Smooth muscle cell (in vitro differentiated cells): ENCODE data around the gene TRIM27. TPM values are rescaled to one million over a fixed set of nuclear protein-coding genes. Genes with fewer than 3 reads are reported as not detected.

Experiments
- DNase-seq: peaks from one replicate; lab custom pipeline; 2025; ENCODE audit not compliant: unreplicated experiment; lab: John Stamatoyannopoulos, UW
- H2AFZ ChIP-seq: fragments of 200-600 bp; sonication (generic); 2 replicates; pipeline ENCODE4 v1.6.0; 2016; ENCODE audit warnings: antibody characterized with exemption, low read depth, mild to moderate bottlenecking
- H3F3A ChIP-seq: fragments of 200-600 bp; sonication (generic); 2 replicates; pipeline ENCODE4 v1.6.0; 2017; ENCODE audit warnings: antibody characterized with exemption, low read depth
- H3K27ac ChIP-seq: fragments of 200-600 bp; sonication (generic); 2 replicates; pipeline ENCODE4 v1.5.1; 2016; ENCODE audit warnings: low read depth, mild to moderate bottlenecking
- H3K27me3 ChIP-seq: fragments of 200-600 bp; sonication (generic); 2 replicates; pipeline ENCODE4 v1.6.1; 2016; ENCODE audit warnings: low read depth, mild to moderate bottlenecking
- H3K36me3 ChIP-seq: fragments of 200-600 bp; sonication (generic); 2 replicates; pipeline ENCODE4 v1.5.1; 2016; ENCODE audit warnings: low read depth
- H3K4me1 ChIP-seq: fragments of 200-600 bp; sonication (generic); 2 replicates; pipeline ENCODE4 v1.5.1; 2016; ENCODE audit warnings: low read depth
- H3K4me2 ChIP-seq: fragments of 200-600 bp; sonication (generic); 2 replicates; pipeline ENCODE4 v1.6.0; 2016; ENCODE audit warnings: mild to moderate bottlenecking
- H3K4me3 ChIP-seq: fragments of 200-600 bp; sonication (generic); 2 replicates; pipeline ENCODE4 v1.5.1; 2016; ENCODE audit warnings: mild to moderate bottlenecking
- H3K79me2 ChIP-seq: fragments of 200-600 bp; sonication (generic); 2 replicates; pipeline ENCODE4 v1.6.0; 2016; ENCODE audit warnings: low read depth, mild to moderate bottlenecking
- H3K9ac ChIP-seq: fragments of 200-600 bp; sonication (generic); 2 replicates; pipeline ENCODE4 v1.6.0; 2016; ENCODE audit warnings: low read depth
- H3K9me3 ChIP-seq: fragments of 200-600 bp; sonication (generic); replicated peaks from 2 replicates; pipeline ENCODE4 v1.5.1; 2016; ENCODE audit warnings: low read depth
- H4K20me1 ChIP-seq: fragments of 200-600 bp; sonication (generic); 2 replicates; pipeline ENCODE4 v1.6.0; 2016; ENCODE audit warnings: low read depth
- CTCF ChIP-seq: fragments of 200-600 bp; sonication (generic); IDR thresholded peaks from 2 replicates; pipeline ENCODE4 v1.5.1; 2017; ENCODE audit warnings: borderline replicate concordance, mild to moderate bottlenecking, antibody characterized with exemption; ENCODE audit not compliant: insufficient read depth, poor library complexity, severe bottlenecking
- WGBS: methylation state at CpG from one replicate; pipeline ENCODE4 v1.1.7; 2016; ENCODE audit warnings: low lambda C conversion rate; 5-methylcytosine and 5-hydroxymethylcytosine counted together
- polyA plus RNA-seq: library from polyadenylated mRNA; unstranded; fragments of >200 nt; fragmentation: Nextera tagmentation; extraction: Ambion mirVana; gene quantifications from 2 replicates; pipeline ENCODE4 v1.2.1, GENCODE V29; 2016
- total RNA-seq: library from RNA; depleted of rRNA; stranded (reverse); fragments of >200 nt; gene quantifications from 2 replicates; pipeline ENCODE4 v1.2.3, GENCODE V29; 2014

Gene TRIM27
- total and polyA plus RNA-seq, 2 experiments from 2014 or later = 62.0 to 63.8 TPM

GRCh38 chr6:28897369-28897745 is 26.4 kb downstream of the TRIM27 start:
- H3K4me3 ChIP-seq = peak overlapping the region; percentile 87
- 64% methylated on average over 1 of the region's 1 CpG for WGBS
- H3K9ac ChIP-seq = peak overlapping the region; percentile 99
- no peak for TF ChIP-seq CTCF
- H3K4me2 ChIP-seq = peak overlapping the region; percentile 93
- H3K36me3 ChIP-seq = no peaks in the 10 kb centered on the region
- no peak for DNase-seq
- no peaks in the 10 kb centered on the region for H4K20me1 ChIP-seq
- H3K27ac ChIP-seq = peak overlapping the region; percentile 100
- peaks cover 9% of the 10 kb centered on the region for H3K4me1 ChIP-seq
- H3F3A ChIP-seq = peaks cover 24% of the 10 kb centered on the region
- H2AFZ ChIP-seq = peak overlapping the region; percentile 85
- no peaks in the 10 kb centered on the region for H3K79me2 ChIP-seq
- no peaks in the 10 kb centered on the region for H3K27me3 ChIP-seq
- no peaks in the 10 kb centered on the region for H3K9me3 ChIP-seq

GRCh38 chr6:28896505-28897368 is 27.0 kb downstream of the TRIM27 start:
- Histone ChIP-seq H3K9ac (peak overlapping the region; percentile 99), H3K79me2 (no peaks in the 10 kb centered on the region), H3K4me3 (peak overlapping the region; percentile 87), H3K9me3 (no peaks in the 10 kb centered on the region), H3K27me3 (no peaks in the 10 kb centered on the region), H3F3A (peaks cover 20% of the 10 kb centered on the region), H3K4me2 (peak overlapping the region; percentile 93), H3K36me3 (no peaks in the 10 kb centered on the region), H3K4me1 (peaks cover 9% of the 10 kb centered on the region), H2AFZ (peak overlapping the region; percentile 85), H3K27ac (peak overlapping the region; percentile 100), H4K20me1 (no peaks in the 10 kb centered on the region)
- TF ChIP-seq CTCF = peak; percentile 19
- DNase-seq = peak; percentile 29
- under 1% methylated on average over 41 of the region's 41 CpGs for WGBS

GRCh38 chr6:28895131-28895812 is 28.5 kb downstream of the TRIM27 start:
- peak overlapping the region; percentile 87 for H3K4me3 ChIP-seq
- TF ChIP-seq CTCF = no peak
- H3K4me1 ChIP-seq = peaks cover 9% of the 10 kb centered on the region
- no peaks in the 10 kb centered on the region for H3K9me3 ChIP-seq
- no peaks in the 10 kb centered on the region for H4K20me1 ChIP-seq
- H3K79me2 ChIP-seq = no peaks in the 10 kb centered on the region
- peak overlapping the region; percentile 84 for H2AFZ ChIP-seq
- H3K4me2 ChIP-seq = peak overlapping the region; percentile 93
- peak overlapping the region; percentile 99 for H3K9ac ChIP-seq
- H3K27me3 ChIP-seq = no peaks in the 10 kb centered on the region
- peaks cover 16% of the 10 kb centered on the region for H3F3A ChIP-seq
- H3K27ac ChIP-seq = peak overlapping the region; percentile 100
- peak; percentile 62 for DNase-seq
- WGBS = 18% methylated on average over 26 of the region's 27 CpGs
- H3K36me3 ChIP-seq = no peaks in the 10 kb centered on the region
